IPS-NIHi7 (cell line): ENCODE measurements around the gene USP35.
A peak's percentile ranks its signal among the peaks of the same experiment; 100 is the strongest.
"Not testable (repeated sequence)": the region's sequence is repeated elsewhere in the genome, so short reads cannot be mapped to it uniquely, and the experiment has no call there.

ENCODE experiments used
- DNase-seq: peaks from one replicate; pipeline ENCODE4 v3.0.0; 2012; ENCODE audit warnings: mixed read lengths; ENCODE audit errors: extremely low spot score

The USP35 gene

DNA sequence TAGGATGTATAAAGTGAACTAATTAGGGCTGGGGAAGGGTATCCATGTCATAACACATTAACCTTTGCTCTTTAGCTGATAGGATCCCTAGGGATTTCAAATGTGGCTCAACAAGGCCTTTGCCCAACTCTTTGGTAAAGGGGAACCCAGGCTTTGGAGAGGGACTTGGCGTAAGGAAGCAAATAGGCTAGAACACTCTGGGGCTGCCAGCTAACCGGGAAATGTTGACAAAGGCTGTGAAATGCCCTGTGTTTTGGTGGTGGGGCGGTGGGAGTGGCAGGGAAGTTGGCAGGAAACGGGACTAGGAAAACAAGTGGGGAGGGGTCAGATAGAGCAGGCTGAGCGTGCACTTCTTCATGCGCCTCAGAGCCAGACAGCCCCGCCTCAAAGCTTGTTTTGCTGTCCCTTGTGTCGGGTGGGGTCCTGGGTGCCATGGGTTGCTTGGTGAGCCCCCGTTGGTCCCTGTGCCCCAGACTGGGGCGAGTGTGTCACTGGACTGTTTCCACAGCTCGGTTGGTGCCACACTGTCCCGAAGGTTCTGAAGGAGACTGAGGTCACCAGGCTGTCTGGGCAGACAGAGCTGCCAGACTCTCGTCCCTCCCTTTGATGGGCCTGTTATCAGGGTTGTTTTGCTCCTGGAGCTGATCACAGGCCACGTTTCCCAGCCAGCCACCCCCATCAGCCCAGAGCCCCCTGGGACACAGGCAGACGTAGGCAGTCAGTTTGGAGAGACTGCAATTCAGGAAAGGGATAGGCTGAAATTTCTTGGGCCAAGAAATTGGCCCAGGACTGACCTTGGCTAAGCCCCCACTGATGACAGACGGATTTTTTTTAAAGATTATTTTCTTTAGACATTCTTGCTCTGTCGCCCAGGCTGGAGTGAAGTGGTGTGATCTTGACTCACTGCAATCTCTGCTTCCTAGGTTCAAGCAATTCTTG lies 19.9 kb upstream of the USP35 start:
- DNase-seq, result peak; percentile 32

- DNase-seq, result no peak
Observed at GRCh38 chr11:78170413-78170812, 18.3 kb upstream of the USP35 start.

- no peak for DNase-seq
Observed at GRCh38 chr11:78170874-78171549, 17.7 kb upstream of the USP35 start.

GRCh38 chr11:78171951-78172350 lies 16.8 kb upstream of the USP35 start:
- DNase-seq, result no peak

GRCh38 chr11:78175862-78176261 lies 12.9 kb upstream of the USP35 start:
- not testable (repeated sequence) for DNase-seq

- DNase-seq, result no peak
Observed at GRCh38 chr11:78176605-78177141, 12.0 kb upstream of the USP35 start.

- no peak for DNase-seq
Observed at GRCh38 chr11:78177216-78177615, 11.5 kb upstream of the USP35 start.

GRCh38 chr11:78179459-78180071 lies 9.2 kb upstream of the USP35 start:
- DNase-seq, result no peak

GRCh38 chr11:78180751-78181150 lies 8.0 kb upstream of the USP35 start:
- no peak for DNase-seq

GRCh38 chr11:78181185-78181584 lies 7.5 kb upstream of the USP35 start:
- DNase-seq, result no peak

DNA sequence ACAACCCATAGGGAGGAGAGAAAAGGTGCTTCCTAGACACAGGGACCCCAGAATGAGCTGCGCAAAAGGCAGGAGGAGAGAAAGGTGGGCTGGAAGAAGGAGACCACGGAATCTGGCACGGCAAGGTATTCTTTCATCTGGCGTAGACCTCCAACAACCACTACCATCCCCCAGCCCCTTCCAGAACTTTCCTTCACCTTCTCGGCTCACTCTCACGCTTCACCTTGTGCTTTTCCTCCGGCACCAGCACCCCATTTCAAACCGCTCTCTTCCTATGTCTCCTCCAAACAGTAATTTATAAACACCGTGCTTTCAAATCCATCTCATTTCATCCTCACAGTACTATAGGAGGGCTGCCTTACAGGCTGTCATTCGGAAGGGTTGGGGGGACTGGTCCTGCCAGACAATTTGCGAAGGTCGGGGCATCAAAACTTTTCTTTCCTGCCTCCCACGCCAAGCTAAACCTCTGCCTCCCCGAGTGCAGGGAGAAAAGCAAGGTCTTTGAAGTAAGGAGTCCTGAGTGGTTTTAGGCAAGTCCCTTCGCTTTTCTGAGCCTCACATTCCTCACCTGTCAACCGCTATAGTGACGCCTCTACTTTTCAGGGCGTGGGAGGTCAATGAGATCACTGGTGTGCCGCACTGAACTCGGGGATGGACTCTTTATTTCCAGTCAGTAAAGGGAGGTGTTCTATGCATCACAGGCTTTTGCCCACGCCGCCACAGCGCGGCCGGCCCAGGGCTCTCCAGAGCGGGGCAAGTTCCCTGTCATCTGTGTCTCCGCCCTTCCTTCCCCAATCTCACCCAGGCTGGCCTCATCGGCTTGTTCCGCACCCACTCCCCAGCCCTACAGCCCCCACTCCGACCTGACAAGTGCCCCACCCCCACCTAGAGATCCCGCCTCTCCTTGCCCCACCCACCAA lies 1.1 kb upstream of the USP35 start:
- DNase-seq, result no peak

- DNase-seq, result no peak
Observed at GRCh38 chr11:78189174-78189724, 530 bp downstream of the USP35 start.

DNA sequence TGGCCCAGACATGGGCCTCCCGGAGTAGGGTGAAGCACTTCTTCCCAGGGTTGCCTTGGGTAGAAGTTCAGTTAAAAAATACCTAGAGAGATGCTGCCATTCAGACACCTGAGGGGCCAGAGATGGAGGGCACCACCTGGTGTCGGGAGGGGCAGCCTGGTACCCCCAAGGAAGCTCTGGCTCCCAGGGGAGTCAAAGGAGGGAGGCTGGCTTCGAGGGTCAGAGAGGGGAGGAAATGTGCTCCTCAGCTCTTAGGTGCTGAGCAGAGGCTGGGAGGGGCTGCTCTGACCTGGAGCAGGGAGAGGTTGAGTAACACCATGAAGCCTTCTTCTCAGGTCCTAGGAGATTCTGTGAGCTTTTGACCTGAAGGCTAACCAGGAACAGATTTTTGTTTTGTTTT lies 1.1 kb downstream of the USP35 start:
- no peak for DNase-seq

GRCh38 chr11:78190374-78190773 lies 1.7 kb downstream of the USP35 start:
- DNase-seq, result no peak

DNA sequence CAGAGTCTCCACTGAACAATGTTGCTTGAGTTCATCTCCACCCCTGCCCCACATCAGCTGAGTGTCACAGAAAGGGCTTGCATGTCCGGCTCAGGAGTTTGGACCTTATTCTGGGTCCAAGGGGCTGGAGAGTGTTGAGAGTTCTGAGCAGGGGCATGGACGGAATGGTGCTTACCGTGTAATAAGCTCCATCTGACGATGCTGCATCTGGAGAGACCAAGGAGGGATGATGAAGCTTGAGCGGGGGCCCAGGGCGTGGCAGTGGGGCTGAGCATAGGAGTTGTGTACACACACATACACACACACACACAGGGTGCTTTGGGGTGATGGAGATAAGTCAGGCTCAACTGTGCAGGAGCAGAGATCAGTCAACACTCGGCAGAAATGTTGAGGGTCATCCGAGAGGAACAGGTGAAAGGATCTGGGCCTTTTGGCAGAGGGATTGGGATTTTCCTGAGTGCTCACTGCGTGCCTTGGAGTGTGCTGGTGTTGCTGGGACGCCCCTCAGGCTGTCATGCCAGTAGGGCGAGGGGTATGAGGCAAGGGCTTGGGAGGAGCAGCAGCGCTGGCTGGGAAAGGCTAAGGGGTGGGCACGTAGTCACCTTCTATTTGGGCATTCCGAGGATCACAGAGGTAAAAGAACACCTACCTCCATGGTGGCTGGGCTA lies 2.3 kb downstream of the USP35 start:
- no peak for DNase-seq

DNA sequence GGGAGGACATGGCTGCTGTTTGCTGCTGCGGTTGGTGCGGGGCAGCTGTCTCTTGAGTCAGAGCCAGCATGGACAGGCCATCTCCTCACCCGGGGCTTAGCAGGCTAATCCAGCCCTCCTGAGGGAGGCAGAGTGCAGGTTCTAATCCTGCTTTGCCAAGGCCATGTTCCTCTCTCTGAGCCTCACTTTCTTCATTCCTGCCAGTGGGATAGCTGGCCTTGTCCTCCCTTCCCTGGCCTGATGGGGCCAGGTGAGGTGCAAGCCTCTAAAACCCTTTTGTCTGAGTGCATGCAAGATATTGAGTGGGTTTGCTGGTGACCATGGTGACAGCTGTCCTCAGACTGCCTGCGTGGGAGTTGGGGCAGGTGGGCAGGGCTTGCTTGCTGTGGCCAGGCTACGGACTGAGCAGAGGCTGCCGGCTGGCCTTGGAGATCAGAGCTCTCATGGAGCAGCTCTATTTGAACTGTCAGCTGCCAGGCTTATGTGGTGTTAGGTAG lies 3.6 kb downstream of the USP35 start:
- no peak for DNase-seq

GRCh38 chr11:78192911-78193351 lies 4.2 kb downstream of the USP35 start:
- DNase-seq, result no peak

DNA sequence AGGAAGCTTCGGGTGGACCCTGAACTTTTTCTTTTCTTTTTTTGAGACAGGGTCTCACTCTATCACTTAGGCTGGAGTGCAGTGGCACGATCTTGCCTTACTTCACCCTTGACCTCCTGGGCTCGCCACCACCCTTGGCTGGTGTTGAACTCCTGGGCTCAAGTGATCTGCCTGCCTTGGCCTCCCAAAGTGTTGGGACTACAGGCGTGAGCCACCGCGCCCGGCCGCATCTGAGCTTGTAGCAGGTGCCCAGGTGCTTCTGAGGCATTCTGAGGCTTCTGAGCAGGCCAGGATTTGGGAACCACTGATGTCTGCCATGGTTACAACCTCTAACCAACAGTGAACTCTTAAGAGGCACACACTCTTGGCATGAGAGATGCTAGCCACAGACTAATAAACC lies 5.1 kb downstream of the USP35 start:
- DNase-seq, result no peak

GRCh38 chr11:78194490-78194889 lies 5.8 kb downstream of the USP35 start:
- no peak for DNase-seq

DNA sequence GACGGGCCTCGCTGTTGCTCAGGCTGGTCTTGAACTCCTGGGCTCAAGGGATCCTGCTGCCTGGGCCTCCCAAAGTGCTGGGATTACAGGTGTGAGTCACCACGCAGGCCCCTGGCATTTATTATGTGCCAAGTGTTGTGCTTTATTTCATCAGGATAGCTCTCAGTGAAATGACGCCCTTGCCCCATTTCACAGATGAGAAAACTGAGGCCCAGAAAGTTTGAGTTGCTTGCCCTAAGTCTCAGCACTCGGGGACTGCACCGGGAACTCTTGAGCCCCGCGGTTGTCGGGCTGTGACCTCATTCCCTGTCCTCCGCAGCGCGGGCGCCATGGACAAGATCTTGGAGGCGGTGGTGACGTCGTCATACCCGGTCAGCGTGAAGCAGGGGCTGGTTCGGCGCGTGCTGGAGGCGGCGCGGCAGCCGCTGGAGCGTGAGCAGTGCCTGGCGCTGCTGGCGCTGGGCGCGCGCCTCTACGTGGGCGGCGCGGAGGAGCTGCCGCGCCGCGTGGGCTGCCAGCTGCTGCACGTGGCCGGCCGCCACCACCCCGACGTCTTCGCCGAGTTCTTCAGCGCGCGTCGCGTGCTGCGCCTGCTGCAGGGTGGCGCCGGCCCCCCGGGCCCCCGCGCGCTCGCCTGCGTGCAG lies 7.3 kb downstream of the USP35 start:
- DNase-seq, result no peak
